Measurements from ENCODE around the gene MAGEA9.
A peak's percentile ranks its signal among the peaks of the same experiment; 100 is the strongest.

The MAGEA9 gene

GRCh38 chrX:149804102-149804501 lies 22.4 kb downstream of the MAGEA9 start:
- H3K4me3 ChIP-seq (ENCODE audit: low read depth, low read length): no peak overlapping the region
- DNase-seq (ENCODE audit: low read depth): no peak
- TF ChIP-seq CTCF (conservative IDR thresholded peaks at IDR 0.05; ENCODE audit: low read depth, low read length): no peak

GRCh38 chrX:149807747-149808458 lies 26.2 kb downstream of the MAGEA9 start:
- no peak overlapping the region for H3K4me3 ChIP-seq (ENCODE audit: low read depth, low read length)
- DNase-seq (ENCODE audit: low read depth): no peak
- TF ChIP-seq CTCF (conservative IDR thresholded peaks at IDR 0.05; ENCODE audit: low read depth, low read length): no peak

- no peak overlapping the region for H3K4me3 ChIP-seq (ENCODE audit: low read depth, low read length)
- no peak for TF ChIP-seq CTCF (conservative IDR thresholded peaks at IDR 0.05; ENCODE audit: low read depth, low read length)
- DNase-seq (ENCODE audit: low read depth): no peak
These were observed 36.9 kb downstream of the MAGEA9 start for GRCh38 chrX:149818652-149819051.

- DNase-seq (ENCODE audit: low read depth): no peak
- no peak for TF ChIP-seq CTCF (conservative IDR thresholded peaks at IDR 0.05; ENCODE audit: low read depth, low read length)
- H3K4me3 ChIP-seq (ENCODE audit: low read depth, low read length): no peak overlapping the region
These were observed 37.6 kb downstream of the MAGEA9 start for GRCh38 chrX:149819371-149819770.

GRCh38 chrX:149825424-149825823 lies 43.7 kb downstream of the MAGEA9 start:
- DNase-seq (ENCODE audit: low read depth): peak; percentile 24
- peak; percentile 50 for TF ChIP-seq CTCF (conservative IDR thresholded peaks at IDR 0.05; ENCODE audit: low read depth, low read length)
- H3K4me3 ChIP-seq (ENCODE audit: low read depth, low read length): no peak overlapping the region

- H3K4me3 ChIP-seq (ENCODE audit: low read depth, low read length): no peak overlapping the region
- no peak for TF ChIP-seq CTCF (conservative IDR thresholded peaks at IDR 0.05; ENCODE audit: low read depth, low read length)
- no peak for DNase-seq (ENCODE audit: low read depth)
These were observed 45.5 kb downstream of the MAGEA9 start for GRCh38 chrX:149827254-149827653.

GRCh38 chrX:149829751-149830191 lies 48.0 kb downstream of the MAGEA9 start:
- no peak for TF ChIP-seq CTCF (conservative IDR thresholded peaks at IDR 0.05; ENCODE audit: low read depth, low read length)
- H3K4me3 ChIP-seq (ENCODE audit: low read depth, low read length): peak overlapping the region; percentile 47
- peak; percentile 68 for DNase-seq (ENCODE audit: low read depth)

All from choroid plexus epithelial cell (primary cell).